Ecto neural progenitor cell (in vitro differentiated cells): ENCODE results near the gene BLOC1S5.
A peak's percentile ranks its signal among the peaks of the same experiment; 100 is the strongest.

Experiments used
- DNase-seq: peaks from one replicate; pipeline ENCODE4 v3.0.0-alpha.2; 2018; ENCODE audit warnings: low spot score

Gene BLOC1S5, protein sequence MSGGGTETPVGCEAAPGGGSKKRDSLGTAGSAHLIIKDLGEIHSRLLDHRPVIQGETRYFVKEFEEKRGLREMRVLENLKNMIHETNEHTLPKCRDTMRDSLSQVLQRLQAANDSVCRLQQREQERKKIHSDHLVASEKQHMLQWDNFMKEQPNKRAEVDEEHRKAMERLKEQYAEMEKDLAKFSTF

DNA sequence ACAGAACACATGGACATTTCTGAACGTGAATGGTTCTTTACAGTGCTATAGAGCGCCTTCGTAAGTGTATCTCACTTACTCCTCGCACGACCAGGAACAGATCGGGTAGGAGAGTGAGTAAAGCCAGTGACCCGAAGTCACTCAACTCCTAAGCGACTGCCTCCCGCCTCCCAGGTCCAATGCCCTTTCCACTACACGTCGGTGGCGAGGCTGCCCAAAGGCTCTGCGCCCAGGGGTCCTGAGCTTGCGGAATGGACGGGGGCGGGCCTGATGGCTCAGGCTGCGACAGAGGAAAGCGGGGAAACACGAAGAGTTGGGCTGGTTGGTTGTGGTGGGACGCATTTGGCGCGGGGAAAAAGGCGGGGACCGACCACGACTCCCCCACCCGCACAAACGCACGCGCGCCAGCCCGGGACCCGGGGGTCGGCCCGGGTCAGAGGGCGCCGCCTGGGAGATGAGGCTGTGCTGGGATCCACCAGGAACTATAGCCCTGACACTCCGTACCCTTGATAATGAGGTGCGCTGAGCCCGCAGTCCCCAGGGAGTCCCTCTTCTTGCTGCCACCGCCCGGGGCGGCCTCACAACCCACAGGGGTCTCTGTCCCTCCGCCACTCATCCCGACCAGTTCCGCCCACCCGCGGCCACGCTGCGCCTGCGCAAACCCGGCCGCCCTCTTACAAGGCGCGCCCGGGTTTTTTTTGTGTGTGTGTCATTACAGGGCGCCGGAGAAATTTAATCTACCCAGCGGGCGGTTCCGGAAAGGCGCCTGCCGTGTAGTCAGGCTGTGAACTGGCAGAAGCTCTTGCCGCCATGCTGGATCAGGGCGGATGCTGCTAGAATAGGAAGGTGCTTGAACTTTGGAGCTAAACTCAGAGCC lies at the start of gene BLOC1S5:
TSS of gene BLOC1S5 (minus strand) at position 629 of the 877 bp plus-strand sequence. CDS start at position 616, 13 bp downstream.
- DNase-seq: peak; percentile 97

DNA sequence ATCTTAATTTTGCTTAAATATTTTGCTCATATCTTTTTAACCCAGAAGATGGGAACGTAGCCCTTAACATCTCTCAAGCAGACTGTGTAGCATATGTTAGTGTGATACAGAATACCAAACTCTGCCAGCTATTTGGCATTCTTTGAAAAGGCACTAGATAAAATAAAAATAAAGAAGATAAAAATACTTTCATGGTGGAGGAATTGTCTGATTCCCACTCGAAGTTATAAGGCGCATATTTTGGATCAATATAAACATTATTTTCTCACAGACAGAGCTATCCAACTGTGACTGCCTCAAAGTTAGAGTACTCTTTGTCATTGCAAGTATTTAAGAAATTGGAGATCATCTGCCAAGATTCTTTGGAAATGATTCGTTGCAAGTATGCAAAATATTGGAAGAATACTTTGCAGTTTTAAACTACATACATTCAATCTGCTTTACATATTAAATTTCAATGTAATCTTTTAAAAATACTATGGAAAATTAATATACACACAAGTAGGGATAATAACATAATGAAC lies 49.0 kb upstream of the BLOC1S5 start:
- DNase-seq: no peak

DNA sequence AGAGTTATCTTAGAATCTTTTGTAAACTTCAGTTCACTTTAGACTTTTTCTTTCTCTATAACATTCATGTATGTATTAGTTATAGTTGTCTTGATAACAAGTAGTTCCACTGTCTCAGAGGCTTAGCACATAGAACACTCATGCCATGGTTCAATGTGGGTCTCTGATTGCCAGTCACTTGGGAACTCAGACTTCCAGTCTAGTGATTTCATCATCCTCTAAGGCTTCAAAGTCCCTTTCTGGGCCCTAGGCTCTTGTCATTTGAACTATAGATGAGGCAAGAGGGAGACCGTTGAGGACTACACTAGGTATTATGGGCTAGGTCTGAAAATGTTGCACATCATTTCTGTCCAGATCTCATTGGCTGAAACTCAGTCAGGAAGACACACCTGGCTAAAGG lies 46.5 kb upstream of the BLOC1S5 start:
- DNase-seq: no peak

GRCh38 chr6:8110117-8110721 lies 46.0 kb upstream of the BLOC1S5 start:
- DNase-seq: no peak

DNA sequence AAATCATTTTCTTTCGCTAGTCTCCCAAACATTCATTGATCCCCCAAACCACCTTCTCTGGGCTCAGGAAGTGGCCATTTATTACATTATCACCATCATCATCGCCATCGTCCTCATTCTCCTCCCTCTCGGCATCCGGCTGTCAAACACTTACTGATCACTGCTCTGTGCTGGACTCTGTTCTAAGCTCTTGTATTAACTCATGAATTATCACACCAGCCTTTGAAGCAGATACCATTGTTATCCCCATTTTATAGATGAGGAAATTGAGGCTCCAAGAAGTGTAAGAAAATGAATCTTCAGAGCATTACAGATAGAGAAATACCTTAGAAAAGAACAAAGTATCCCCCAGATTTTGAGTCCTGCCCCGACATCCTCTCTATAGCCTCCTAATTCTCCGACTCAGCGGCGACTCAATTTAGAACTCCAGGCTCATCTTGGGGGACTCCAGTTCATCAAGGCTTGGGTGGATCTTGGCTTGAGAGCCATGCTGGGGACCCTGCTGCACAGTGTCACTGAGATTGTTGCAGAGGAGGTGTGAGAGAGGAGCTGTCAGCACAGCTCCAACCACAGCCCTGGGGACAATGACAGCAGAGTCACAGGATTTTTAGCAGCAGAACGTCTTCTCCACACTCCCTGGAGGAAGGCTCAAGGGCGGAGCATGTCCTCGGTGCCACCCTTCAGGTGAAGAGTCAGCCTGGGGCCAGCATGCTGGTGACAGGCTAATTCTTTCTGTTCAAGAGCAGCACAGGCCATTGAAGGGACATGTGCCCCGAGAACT lies 44.8 kb upstream of the BLOC1S5 start:
- no peak for DNase-seq

DNA sequence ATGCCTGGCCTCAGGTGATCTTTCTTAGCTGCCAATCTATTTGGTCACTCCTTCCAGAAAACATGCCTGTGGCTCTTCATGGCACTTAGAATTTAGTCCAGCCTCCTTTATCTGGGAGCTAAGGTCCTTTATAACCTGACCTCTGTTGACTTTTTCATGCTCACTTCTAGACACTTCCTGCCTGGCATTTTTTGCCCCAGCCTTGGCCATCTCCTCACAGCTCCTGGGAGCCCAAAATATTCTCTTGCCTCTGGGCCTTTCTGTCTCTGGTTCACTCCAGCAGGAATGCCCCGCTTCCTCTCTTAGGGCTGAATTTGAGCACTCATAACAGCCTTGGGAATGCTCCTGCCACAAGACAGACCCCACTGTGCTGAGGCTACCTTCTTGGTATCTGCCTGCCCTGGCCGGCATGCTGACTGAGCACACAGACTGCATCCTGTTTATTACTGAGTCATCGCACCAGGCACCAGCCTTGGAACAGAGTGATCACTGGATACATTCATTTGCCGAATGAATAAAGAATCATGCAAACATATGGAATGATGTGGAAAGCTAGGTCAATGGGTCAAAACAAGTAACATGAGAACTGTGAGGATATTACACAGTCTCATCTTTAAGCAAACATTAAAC lies 44.0 kb upstream of the BLOC1S5 start:
- DNase-seq: no peak

- DNase-seq: no peak
Observed at GRCh38 chr6:8105791-8106190, 41.6 kb upstream of the BLOC1S5 start.

DNA sequence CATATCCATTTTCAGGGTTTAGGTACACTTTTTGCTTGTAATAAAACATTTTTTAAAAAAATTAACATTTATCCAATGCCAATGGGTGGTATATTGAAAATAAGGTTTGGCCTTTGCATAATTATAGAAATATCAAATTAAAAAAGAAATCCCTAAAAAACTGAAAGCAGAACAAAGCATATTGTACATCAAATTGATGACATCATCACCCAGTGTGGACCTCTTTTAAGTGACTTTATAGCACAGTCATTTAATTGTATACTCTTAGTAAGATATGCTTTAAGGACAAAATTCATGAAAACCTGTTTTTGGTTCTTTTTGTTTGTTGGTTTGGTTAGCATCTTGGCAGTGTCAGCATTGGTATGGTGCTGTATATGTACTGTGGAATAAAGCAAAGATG lies 39.5 kb upstream of the BLOC1S5 start:
- no peak for DNase-seq

- DNase-seq: peak; percentile 95
Observed at GRCh38 chr6:8102122-8102958, 38.2 kb upstream of the BLOC1S5 start, which contains the start of gene EEF1E1. Gene EEF1E1, minus strand, starts transcription at chr6:8102548. Its CDS starts 27 bp downstream, at chr6:8102521.

- no peak for DNase-seq
Observed at GRCh38 chr6:8100159-8100854, 36.1 kb upstream of the BLOC1S5 start.

- DNase-seq: no peak
Observed at GRCh38 chr6:8090650-8091049, 26.5 kb upstream of the BLOC1S5 start.

- no peak for DNase-seq
Observed at GRCh38 chr6:8088886-8089285, 24.7 kb upstream of the BLOC1S5 start.

- DNase-seq: no peak
Observed at GRCh38 chr6:8087870-8088754, 23.9 kb upstream of the BLOC1S5 start.

GRCh38 chr6:8086755-8087306 lies 22.6 kb upstream of the BLOC1S5 start:
- no peak for DNase-seq

- DNase-seq: no peak
Observed at GRCh38 chr6:8085053-8085511, 20.9 kb upstream of the BLOC1S5 start.

DNA sequence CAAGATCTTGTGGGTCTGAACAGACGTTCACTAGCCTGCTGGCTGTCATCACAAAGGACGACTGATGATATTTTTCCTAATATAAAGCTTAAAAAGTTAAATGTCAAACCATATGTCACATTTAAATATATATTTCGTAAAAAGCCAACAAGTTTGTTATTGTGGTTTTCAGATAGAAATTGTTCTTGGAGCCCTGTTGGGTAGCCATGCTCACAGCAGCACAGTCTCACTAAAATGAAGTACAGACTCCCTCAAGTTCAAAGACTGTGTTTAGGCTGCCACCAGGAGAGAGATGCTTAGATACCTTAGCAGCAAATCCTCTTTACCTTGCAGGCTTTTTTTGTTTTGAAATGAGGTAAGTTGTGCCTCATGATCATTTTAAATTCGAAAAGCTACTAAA lies 20.4 kb upstream of the BLOC1S5 start:
- no peak for DNase-seq

GRCh38 chr6:8082954-8083858 lies 19.0 kb upstream of the BLOC1S5 start:
- no peak for DNase-seq
